Prostate gland (tissue), 2 donors: ENCODE measurements around the gene HMCES. TPM values are rescaled to one million over a fixed set of nuclear protein-coding genes. Genes with fewer than 3 reads are reported as not detected.
"Not testable (repeated sequence)": the region's sequence is repeated elsewhere in the genome, so short reads cannot be mapped to it uniquely, and the experiment has no call there.

Source experiments
- DNase-seq: peaks from one replicate; pipeline ENCODE4 v3.0.0-alpha.2; 2019; ENCODE audit warnings: low spot score
- H3K27ac ChIP-seq, 2 donors: fragments of 200-600 bp; sonication (generic); 2 replicates each; pipeline ENCODE4 v1.5.1; 2017 to 2019
- H3K27me3 ChIP-seq: fragments of 200-600 bp; sonication (generic); replicated peaks from 2 replicates; pipeline ENCODE4 v1.5.1; 2019; ENCODE audit not compliant: insufficient read depth
- H3K36me3 ChIP-seq, 2 donors: fragments of 200-600 bp; sonication (generic); 1 replicate in 1 of 2; 2 replicates in 1 of 2; pipeline versions ENCODE4 v1.5.1 to v1.8.1; 2017 to 2019
- H3K4me1 ChIP-seq: fragments of 200-600 bp; sonication (generic); replicated peaks from 2 replicates; pipeline ENCODE4 v1.5.1; 2019
- H3K4me3 ChIP-seq, 2 donors: fragments of 200-600 bp; sonication (generic); 2 replicates each; pipeline ENCODE4 v1.5.1; 2017 to 2019
- H3K9me3 ChIP-seq: fragments of 200-600 bp; sonication (generic); 2 replicates; pipeline ENCODE4 v1.5.1; 2017
- CTCF ChIP-seq, 4 experiments: fragments of 200-600 bp in 2 of 4; fragments of 450-650 bp in 2 of 4; sonication (generic) in 2 of 4; IDR thresholded peaks; 1 replicate in 3 of 4; 2 replicates in 1 of 4; pipeline ENCODE4 v1.5.1; 2016 to 2019; ENCODE audit warnings: antibody characterized with exemption in 4 of 4, mild to moderate bottlenecking in 2 of 4, moderate library complexity in 2 of 4
- POLR2A ChIP-seq: fragments of 450-650 bp; IDR thresholded peaks from one replicate; pipeline ENCODE4 v1.6.1; 2016; ENCODE audit warnings: antibody characterized with exemption, mild to moderate bottlenecking
- POLR2AphosphoS5 ChIP-seq: sonication (generic); formaldehyde crosslinking; IDR thresholded peaks from one replicate; pipeline ENCODE4 v1.6.1; 2017; ENCODE audit warnings: antibody characterized with exemption
- WGBS: methylation state at CpG from one replicate; pipeline ENCODE4 v1.1.5; 2018; 5-methylcytosine and 5-hydroxymethylcytosine counted together
- intact Hi-C: fragments of 100-400 bp; cut with DNase I; formaldehyde crosslinking; loops from one replicate; pipeline ENCODE4 v1.14.2; 2022
- total RNA-seq, 2 donors: library from RNA; depleted of rRNA; stranded (reverse); fragments of >200 nt; gene quantifications; one replicate each; pipeline ENCODE4 v1.1.0, GENCODE V29; 2016

HMCES gene
- total RNA-seq, 2 donors from 2014 or later = 29.1 to 34.9 TPM

DNA sequence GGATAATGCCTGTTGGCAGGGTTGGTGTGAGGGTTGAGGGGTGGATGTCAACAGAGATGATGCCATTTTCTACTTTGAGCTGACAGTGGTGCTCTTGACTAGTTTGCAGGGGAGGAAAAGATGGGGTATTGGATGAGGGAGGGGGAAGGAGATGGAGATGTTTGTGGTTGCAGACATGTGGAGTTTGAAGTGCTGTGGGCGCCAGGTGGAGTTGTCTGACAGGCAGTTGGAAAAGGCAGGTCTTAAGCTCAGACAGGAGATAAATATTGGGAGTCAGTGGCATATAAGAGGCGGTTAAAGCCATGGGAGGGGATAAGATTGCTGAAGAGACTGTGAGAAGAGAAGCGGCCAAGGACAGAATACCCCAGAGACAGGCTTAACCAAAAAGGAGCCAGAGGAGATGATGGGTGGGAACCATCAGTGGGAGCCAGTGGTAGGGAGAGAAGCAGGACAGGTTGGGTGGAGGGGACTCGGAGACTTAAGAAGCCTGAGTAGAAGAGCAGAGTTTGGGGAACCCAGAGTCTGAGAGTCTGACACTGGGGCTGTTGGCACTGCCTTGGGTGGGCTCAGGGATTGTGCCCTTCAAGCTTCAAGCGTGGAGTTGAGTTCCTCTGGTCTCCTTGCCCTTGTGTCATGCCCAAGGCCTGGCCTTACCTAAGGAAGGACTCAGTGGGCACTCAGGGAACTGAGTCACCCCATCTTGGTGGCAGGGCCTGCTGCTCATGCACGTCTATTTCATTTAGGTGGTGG lies 15.3 kb upstream of the HMCES start:
- DNase-seq = no peak

GRCh38 chr3:129264994-129265393 lies 13.7 kb upstream of the HMCES start:
- 96% methylated on average over 6 of the region's 6 CpGs for WGBS
- H3K9me3 ChIP-seq, H3K4me3 ChIP-seq, DNase-seq, H3K4me1 ChIP-seq, intact Hi-C loops, H3K27me3 ChIP-seq, H3K27ac ChIP-seq: not testable (repeated sequence)
- H3K36me3 ChIP-seq = peaks cover 52 to 68% of the 10 kb centered on the region in 2 donors

More for the DNA sequence above, 15.3 kb upstream of the HMCES start:
- Histone ChIP-seq H3K9me3 (no peaks in the 10 kb centered on the region), H3K36me3 (peaks cover 43 to 60% of the 10 kb centered on the region in 2 donors), H3K4me3 (no peak overlapping the region), H3K27me3 (no peaks in the 10 kb centered on the region), H3K27ac (no peak overlapping the region), H3K4me1 (no peaks in the 10 kb centered on the region)
- TF ChIP-seq POLR2AphosphoS5 (no peak), CTCF (IDR thresholded peaks at IDR 0.05) (no peak), POLR2A (no peak)
- 89% methylated on average over 6 of the region's 6 CpGs for WGBS
- intact Hi-C loops = no loop called here

GRCh38 chr3:129266651-129267050 lies 12.0 kb upstream of the HMCES start:
- DNase-seq = no peak
- peaks cover 44 to 61% of the 10 kb centered on the region in 2 donors for H3K36me3 ChIP-seq
- H3K9me3 ChIP-seq = no peaks in the 10 kb centered on the region
- no peak for TF ChIP-seq CTCF (IDR thresholded peaks at IDR 0.05)
- intact Hi-C loops = no loop called here
- WGBS = 91% methylated on average over 4 of the region's 4 CpGs
- H3K4me1 ChIP-seq = no peaks in the 10 kb centered on the region
- H3K4me3 ChIP-seq = no peak overlapping the region
- H3K27me3 ChIP-seq = no peaks in the 10 kb centered on the region
- no peak overlapping the region for H3K27ac ChIP-seq

DNA sequence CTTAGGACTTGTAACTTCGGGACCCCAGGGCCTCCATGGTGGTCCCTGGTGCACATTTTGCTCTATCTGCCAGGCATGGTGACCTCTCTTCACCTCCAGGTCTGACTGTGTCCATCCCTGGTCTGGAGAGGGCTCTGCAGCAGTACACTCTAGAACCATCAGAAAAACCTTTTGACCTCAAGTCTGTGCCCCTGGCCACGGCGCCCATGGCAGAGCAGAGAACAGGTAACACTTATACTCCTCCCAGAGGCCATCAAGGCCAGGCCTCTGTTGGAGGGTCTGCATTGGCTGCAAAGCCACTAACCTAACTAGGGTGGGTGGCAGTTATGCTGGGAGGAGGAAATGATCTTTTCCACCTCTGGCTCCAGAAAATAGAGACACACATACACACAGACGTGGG lies 10.3 kb upstream of the HMCES start:
- Histone ChIP-seq H3K4me1 (no peaks in the 10 kb centered on the region), H3K27me3 (no peaks in the 10 kb centered on the region), H3K9me3 (no peaks in the 10 kb centered on the region), H3K4me3 (no peak overlapping the region), H3K27ac (no peak overlapping the region), H3K36me3 (peaks cover 50 to 70% of the 10 kb centered on the region in 2 donors)
- no peak for DNase-seq
- intact Hi-C loops = no loop called here
- TF ChIP-seq POLR2A = no peak
- TF ChIP-seq POLR2AphosphoS5 = no peak
- TF ChIP-seq CTCF (IDR thresholded peaks at IDR 0.05) = no peak
- WGBS = 92% methylated on average over 4 of the region's 4 CpGs

- H3K27me3 ChIP-seq = no peaks in the 10 kb centered on the region
- TF ChIP-seq CTCF (IDR thresholded peaks at IDR 0.05) = no peak
- TF ChIP-seq POLR2AphosphoS5 = no peak
- TF ChIP-seq POLR2A = no peak
- intact Hi-C loops = no loop called here
- no peaks in the 10 kb centered on the region for H3K9me3 ChIP-seq
- H3K36me3 ChIP-seq = peaks cover 46 to 56% of the 10 kb centered on the region in 2 donors
- no peak overlapping the region for H3K4me3 ChIP-seq
- no peak overlapping the region for H3K27ac ChIP-seq
- H3K4me1 ChIP-seq = no peaks in the 10 kb centered on the region
- 96% methylated on average over 11 of the region's 11 CpGs for WGBS
- DNase-seq = no peak
These were observed 7.0 kb upstream of the HMCES start for GRCh38 chr3:129271674-129272073.
